Thyroid gland (tissue), 4 donors: ENCODE measurements around the gene AP3B1. TPM values are rescaled to one million over a fixed set of nuclear protein-coding genes. Genes with fewer than 3 reads are reported as not detected.

Experiments
- DNase-seq, 2 donors: peaks; one replicate each; pipeline ENCODE4 v3.0.0-alpha.2; 2019
- H3K27ac ChIP-seq, 3 donors: fragments of 200-600 bp; sonication (generic); 1 replicate in 2 of 3; 2 replicates in 1 of 3; pipeline ENCODE4 v1.5.1; 2016 to 2019; ENCODE audit warnings: mild to moderate bottlenecking in 1 of 3, moderate library complexity in 1 of 3
- H3K27me3 ChIP-seq: fragments of 200-600 bp; sonication (generic); one replicate; pipeline ENCODE4 v1.5.1; 2019
- H3K36me3 ChIP-seq, 2 donors: fragments of 200-600 bp; sonication (generic); one replicate each; pipeline ENCODE4 v1.5.1; 2016 to 2019
- H3K4me1 ChIP-seq, 2 donors: fragments of 200-600 bp; sonication (generic); one replicate each; pipeline ENCODE4 v1.5.1; 2017 to 2019
- H3K4me3 ChIP-seq, 3 donors: fragments of 200-600 bp; sonication (generic); replicated peaks in 1 of 3; 1 replicate in 2 of 3; 2 replicates in 1 of 3; pipeline ENCODE4 v1.5.1; 2016; ENCODE audit warnings: mild to moderate bottlenecking in 1 of 3
- H3K9me3 ChIP-seq: fragments of 200-600 bp; sonication (generic); one replicate; pipeline ENCODE4 v1.5.1; 2017
- CTCF ChIP-seq, 6 experiments: fragments of 200-600 bp in 3 of 6; fragments of 450-650 bp in 3 of 6; sonication (generic) in 3 of 6; IDR thresholded peaks; one replicate each; pipeline ENCODE4 v1.5.1; 2016 to 2019; ENCODE audit warnings: antibody characterized with exemption in 6 of 6, mild to moderate bottlenecking in 2 of 6, inconsistent platforms in 1 of 6, moderate library complexity in 1 of 6
- POLR2A ChIP-seq, 2 donors: fragments of 450-650 bp; IDR thresholded peaks; one replicate each; pipeline ENCODE4 v1.6.1; 2017; ENCODE audit warnings: antibody characterized with exemption in 2 of 2, mild to moderate bottlenecking in 2 of 2, moderate library complexity in 1 of 2
- WGBS, 2 donors: methylation state at CpG; one replicate each; pipeline ENCODE4 v1.1.5; 2017; 5-methylcytosine and 5-hydroxymethylcytosine counted together
- intact Hi-C: fragments of 100-400 bp; cut with DNase I; formaldehyde crosslinking; loops from one replicate; pipeline ENCODE4 v1.15.1; 2023
- total RNA-seq, 4 donors: library from RNA; depleted of rRNA; stranded (reverse); fragments of >200 nt; gene quantifications; one replicate each; pipeline ENCODE4 v1.2.3, GENCODE V29; 2016

Gene AP3B1
- total RNA-seq, 4 donors from 2014 or later, result 60.9 to 86.6 (median 72.2) TPM

GRCh38 chr5:78162253-78162862 lies 132.1 kb downstream of the AP3B1 start:
- no peak for DNase-seq
- intact Hi-C loops, result no loop called here
- Histone ChIP-seq H3K4me3 (no peak overlapping the region), H3K27ac (no peak overlapping the region), H3K4me1 (no peaks in the 10 kb centered on the region), H3K36me3 (peaks cover 0 to 4% of the 10 kb centered on the region in 2 donors), H3K9me3 (no peaks in the 10 kb centered on the region), H3K27me3 (no peaks in the 10 kb centered on the region)
- no peak for TF ChIP-seq POLR2A (IDR thresholded peaks at IDR 0.05)
- TF ChIP-seq CTCF (IDR thresholded peaks at IDR 0.05), result peak in 4 of 6 experiments; percentile 21 to 46 (median 38)
- 97% methylated on average over 3 of the region's 3 CpGs for WGBS, 2 donors

- WGBS, 2 donors, result 100% methylated on average over 1 of the region's 1 CpG
- H3K36me3 ChIP-seq, result peaks cover 4 to 8% of the 10 kb centered on the region in 2 donors
- no peak for DNase-seq
- no peak for TF ChIP-seq CTCF (IDR thresholded peaks at IDR 0.05)
- TF ChIP-seq POLR2A (IDR thresholded peaks at IDR 0.05), result no peak
- no peak overlapping the region for H3K4me3 ChIP-seq
- no peaks in the 10 kb centered on the region for H3K27me3 ChIP-seq
- H3K27ac ChIP-seq, result no peak overlapping the region
- H3K9me3 ChIP-seq, result no peaks in the 10 kb centered on the region
- H3K4me1 ChIP-seq, result no peaks in the 10 kb centered on the region
- intact Hi-C loops, result no loop called here
These were observed 137.5 kb downstream of the AP3B1 start for GRCh38 chr5:78157001-78157400.

GRCh38 chr5:78151594-78152271 lies 142.8 kb downstream of the AP3B1 start:
- no peak for DNase-seq
- intact Hi-C loops, result no loop called here
- Histone ChIP-seq H3K27ac (no peak overlapping the region), H3K4me1 (no peaks in the 10 kb centered on the region), H3K9me3 (no peaks in the 10 kb centered on the region), H3K27me3 (no peaks in the 10 kb centered on the region), H3K4me3 (no peak overlapping the region), H3K36me3 (peaks cover 4% of the 10 kb centered on the region in 2 donors)
- TF ChIP-seq POLR2A (IDR thresholded peaks at IDR 0.05) (no peak), CTCF (IDR thresholded peaks at IDR 0.05) (no peak)
- 84 to 87% methylated on average over 3 of the region's 3 CpGs for WGBS, 2 donors

- H3K27me3 ChIP-seq, result no peaks in the 10 kb centered on the region
- no peak for TF ChIP-seq CTCF (IDR thresholded peaks at IDR 0.05)
- TF ChIP-seq POLR2A (IDR thresholded peaks at IDR 0.05), result no peak
- intact Hi-C loops, result no loop called here
- DNase-seq, result no peak
- no peaks in the 10 kb centered on the region for H3K36me3 ChIP-seq
- 89 to 92% methylated on average over 1 of the region's 1 CpG for WGBS, 2 donors
- no peaks in the 10 kb centered on the region for H3K9me3 ChIP-seq
- H3K4me1 ChIP-seq, result no peaks in the 10 kb centered on the region
- no peak overlapping the region for H3K27ac ChIP-seq
- no peak overlapping the region for H3K4me3 ChIP-seq
These were observed 157.2 kb downstream of the AP3B1 start for GRCh38 chr5:78137290-78137689.

- Histone ChIP-seq H3K36me3 (no peaks in the 10 kb centered on the region), H3K27ac (no peak overlapping the region), H3K27me3 (no peaks in the 10 kb centered on the region), H3K4me3 (no peak overlapping the region), H3K9me3 (no peaks in the 10 kb centered on the region), H3K4me1 (no peaks in the 10 kb centered on the region)
- TF ChIP-seq CTCF (IDR thresholded peaks at IDR 0.05), result no peak
- no peak for TF ChIP-seq POLR2A (IDR thresholded peaks at IDR 0.05)
- no peak for DNase-seq
- intact Hi-C loops, result no loop called here
- WGBS, 2 donors, result 98% methylated on average over 1 of the region's 1 CpG
These were observed 161.1 kb downstream of the AP3B1 start for GRCh38 chr5:78133423-78133822.
